Liver (tissue), 2 donors: Measurements from ENCODE around the gene GPC3.

Experiments used
- FOXA2 ChIP-seq: IDR thresholded peaks from 2 replicates; pipeline ENCODE4 v1.6.1; 2016; ENCODE audit warnings: antibody characterized with exemption
- RAD21 ChIP-seq, 2 donors: IDR thresholded peaks; 2 replicates each; pipeline ENCODE4 v1.6.1; 2016; ENCODE audit warnings: antibody characterized with exemption in 2 of 2, mild to moderate bottlenecking in 2 of 2
- donor health status: healthy.

- no peak for TF ChIP-seq RAD21 (IDR thresholded peaks at IDR 0.05)
- no peak for TF ChIP-seq FOXA2
These were observed 127.6 kb downstream of the GPC3 start for GRCh38 chrX:133857640-133858269.
